Fibroblast of gingiva (primary cell): Measurements from ENCODE around the gene HRAS.
"Not testable (repeated sequence)": the region's sequence is repeated elsewhere in the genome, so short reads cannot be mapped to it uniquely, and the experiment has no call there.

Experiments used
- DNase-seq: peaks from one replicate; pipeline ENCODE4 v3.0.0-alpha.2; 2011; ENCODE audit warnings: low read depth

HRAS gene

GRCh38 chr11:535519-536454 lies at the start of gene HRAS:
HRAS (minus strand) TSS chr11:535576.
- peak; percentile 94 for DNase-seq

DNA sequence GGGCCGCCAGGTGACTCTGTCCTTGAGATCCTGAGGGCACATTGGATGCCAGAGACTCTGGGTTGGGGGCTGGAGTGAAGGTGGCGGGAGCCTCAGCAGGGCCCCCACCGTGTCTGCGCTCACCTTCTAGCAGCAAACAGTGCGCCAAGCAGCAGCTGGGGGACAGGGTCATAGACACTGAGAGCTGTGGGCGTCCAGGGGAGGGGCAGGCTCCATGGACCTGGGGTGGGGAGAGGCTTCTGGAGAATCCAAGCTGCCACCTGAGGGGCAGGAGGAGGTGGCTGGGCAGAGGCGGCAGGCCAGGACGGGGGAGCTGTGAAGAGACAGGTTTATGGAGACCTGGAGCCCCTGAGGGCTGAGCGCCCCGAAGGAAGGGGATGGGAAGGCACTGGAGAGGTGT lies 48.9 kb upstream of the HRAS start:
- no peak for DNase-seq

DNA sequence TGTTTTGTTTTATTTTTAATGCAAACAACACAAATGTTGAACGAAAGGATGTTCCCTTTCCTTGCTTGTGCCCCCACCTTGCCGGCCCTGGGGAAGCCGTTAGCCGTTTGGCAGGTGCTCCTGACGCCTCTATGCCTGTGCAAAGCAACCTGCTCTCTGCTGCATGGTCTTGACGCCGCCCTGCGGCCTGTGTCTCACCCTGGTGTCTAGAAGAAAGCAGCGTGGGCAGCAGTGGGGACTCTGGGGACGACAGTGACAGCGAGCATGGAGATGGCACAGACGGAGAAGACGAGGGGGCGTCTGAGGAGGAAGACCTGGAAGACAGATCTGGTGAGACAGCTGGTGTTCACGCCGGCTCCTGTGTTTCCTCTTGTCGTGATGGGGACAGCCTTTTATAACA lies 46.4 kb upstream of the HRAS start:
- DNase-seq, result no peak

- DNase-seq, result no peak
These were observed 46.0 kb upstream of the HRAS start for GRCh38 chr11:581342-581741.

- DNase-seq, result no peak
These were observed 44.6 kb upstream of the HRAS start for GRCh38 chr11:579830-580601.

- DNase-seq, result no peak
These were observed 43.1 kb upstream of the HRAS start for GRCh38 chr11:578276-579035.

GRCh38 chr11:577611-577894 lies 42.2 kb upstream of the HRAS start:
- DNase-seq, result no peak

- no peak for DNase-seq
These were observed 41.6 kb upstream of the HRAS start for GRCh38 chr11:576811-577610.

- peak; percentile 95 for DNase-seq
These were observed 40.8 kb upstream of the HRAS start, which contains the start of gene PHRF1 for GRCh38 chr11:575996-576768. PHRF1 (plus strand) TSS chr11:576470; CDS start chr11:581513, 5,043 bp downstream.

DNA sequence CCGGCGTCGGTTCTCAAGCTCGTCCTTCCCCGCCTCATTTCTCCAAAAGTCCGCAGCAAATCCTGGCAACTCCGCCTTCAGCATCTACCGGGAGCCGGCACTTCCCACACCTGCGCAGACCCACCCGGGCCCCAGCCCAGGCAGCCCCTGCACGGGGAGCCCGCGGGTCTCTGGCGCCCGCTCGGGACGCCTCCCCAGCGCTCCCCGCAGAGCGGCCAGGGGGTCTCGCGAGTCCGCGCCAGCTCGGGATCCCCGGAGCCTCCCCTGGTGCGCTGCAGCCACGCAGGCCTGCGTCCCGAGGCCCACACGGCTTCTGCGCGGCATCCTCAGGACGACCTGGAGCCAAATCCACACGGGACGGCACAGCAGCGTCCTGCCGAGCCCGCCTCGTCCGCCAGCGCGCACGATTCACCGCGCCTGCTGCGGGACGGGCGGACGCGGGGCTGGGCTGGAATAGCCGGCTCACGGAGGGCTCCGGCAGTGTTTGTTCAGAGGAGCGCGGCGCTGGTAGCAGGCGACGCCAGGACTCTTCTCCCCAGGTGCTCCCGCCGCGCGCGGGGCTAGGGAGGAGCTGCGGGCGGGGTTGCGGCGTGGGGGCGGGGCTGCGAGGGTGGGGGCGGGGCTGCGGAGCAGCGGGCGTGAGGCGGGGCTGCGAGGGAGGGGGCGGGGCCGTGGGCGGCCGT lies 40.1 kb upstream of the HRAS start:
- peak; percentile 21 for DNase-seq

DNA sequence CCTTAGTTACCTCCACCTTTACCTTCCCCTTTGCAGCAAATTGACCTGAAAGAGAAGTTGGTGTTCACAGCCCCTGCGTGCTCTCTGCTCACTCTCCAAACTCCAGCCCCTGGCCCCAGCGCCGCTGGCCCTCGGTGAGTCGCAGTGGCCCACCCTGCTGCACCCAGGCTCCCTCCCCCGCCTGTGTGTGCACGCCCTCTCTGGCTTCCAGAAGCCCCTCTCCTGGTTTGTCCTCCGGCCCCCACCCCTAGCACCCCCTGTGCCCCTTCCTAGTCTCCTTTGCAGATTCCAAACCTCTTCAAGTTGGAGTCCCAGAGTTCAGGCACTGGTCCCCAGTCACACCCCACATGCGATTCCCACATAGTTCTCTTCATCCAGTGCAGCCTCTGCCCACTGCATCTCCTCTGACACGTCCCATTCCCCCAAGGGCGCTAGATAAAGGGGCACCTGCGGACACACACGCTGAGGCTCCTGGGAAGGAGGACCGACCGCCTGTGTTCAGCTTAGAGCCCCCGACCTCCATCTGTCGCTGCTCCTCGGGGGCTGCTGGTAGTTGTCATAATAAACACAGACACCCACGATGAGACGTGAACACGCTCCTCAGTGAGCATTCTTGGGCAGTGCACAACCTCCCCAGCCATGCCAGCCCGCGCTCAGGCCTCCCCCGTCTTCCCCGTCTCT lies 39.4 kb upstream of the HRAS start:
- no peak for DNase-seq

DNA sequence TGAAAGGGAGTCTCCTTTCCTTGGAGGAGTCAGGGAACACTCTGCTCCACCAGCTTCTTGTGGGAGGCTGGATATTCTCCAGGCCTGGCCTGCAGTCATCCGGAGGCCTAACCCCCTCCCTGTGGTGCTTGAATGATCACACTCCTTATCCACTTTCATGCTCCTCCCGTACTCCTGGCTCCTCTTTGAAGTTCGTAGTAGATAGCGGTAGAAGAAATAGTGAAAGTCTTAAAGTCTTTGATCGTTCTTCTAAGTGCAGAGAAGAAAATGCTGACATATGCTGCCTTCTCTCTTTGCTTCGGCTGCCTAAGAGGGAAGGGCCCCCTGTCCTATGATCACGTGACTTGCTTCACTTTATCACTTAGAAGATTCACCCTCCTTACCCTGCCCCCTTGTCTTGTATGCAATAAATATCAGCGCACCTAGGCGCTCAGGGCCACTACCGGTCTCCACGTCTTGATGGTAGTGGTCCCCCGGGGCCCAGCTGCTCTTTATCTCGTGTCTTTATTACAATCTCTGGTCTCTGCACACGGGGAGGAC lies 38.7 kb upstream of the HRAS start:
- DNase-seq, result not testable (repeated sequence)

DNA sequence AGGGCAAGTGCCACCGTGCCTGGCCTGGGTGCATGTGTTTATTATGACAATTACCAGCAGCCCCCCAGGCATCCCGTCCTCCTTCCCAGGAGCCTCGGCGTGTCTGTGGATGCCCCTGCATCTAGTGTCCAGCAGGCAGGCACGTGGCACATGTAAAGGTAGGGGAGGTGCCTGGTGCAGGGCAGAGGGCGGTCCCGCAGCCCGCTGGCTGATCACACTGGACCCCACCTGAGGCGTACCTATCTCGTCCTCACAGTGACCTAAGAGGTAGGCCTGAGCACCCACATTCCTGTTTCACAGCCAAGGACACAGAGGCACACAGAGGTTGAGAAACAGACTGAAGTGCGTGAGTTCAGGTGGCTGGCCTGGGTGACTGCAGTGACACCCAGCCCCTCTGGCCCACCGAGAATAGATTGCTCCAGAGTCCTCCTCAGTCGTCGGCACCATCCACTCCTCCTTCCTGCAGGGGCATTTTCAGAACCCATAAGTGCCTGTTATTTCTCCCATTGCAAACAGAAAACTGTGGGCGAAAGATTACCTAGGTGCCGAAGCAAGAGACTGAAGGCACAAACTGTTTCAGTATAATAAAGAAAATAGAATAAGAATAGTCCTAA lies 37.9 kb upstream of the HRAS start:
- DNase-seq, result no peak

DNA sequence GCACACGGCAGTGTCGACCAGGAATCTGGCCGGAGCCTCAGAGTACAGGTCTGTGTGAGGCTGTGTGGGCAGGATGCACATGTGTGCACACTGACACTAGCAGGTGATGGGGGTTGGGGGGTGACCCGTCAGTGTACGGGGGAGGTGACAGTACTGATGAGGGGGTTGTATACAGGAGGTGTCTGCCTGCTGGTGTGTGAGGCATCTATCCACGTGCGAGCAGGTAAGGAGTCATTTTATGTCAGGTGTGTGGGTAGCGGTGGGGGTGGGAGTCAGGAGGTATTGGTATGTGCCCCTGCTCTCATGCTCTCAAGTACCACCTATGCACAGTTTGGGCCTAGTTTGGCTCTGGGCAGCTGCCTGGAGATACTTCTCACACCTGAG lies 36.4 kb upstream of the HRAS start:
- no peak for DNase-seq

- DNase-seq, result no peak
These were observed 33.9 kb upstream of the HRAS start for GRCh38 chr11:569158-569885.

DNA sequence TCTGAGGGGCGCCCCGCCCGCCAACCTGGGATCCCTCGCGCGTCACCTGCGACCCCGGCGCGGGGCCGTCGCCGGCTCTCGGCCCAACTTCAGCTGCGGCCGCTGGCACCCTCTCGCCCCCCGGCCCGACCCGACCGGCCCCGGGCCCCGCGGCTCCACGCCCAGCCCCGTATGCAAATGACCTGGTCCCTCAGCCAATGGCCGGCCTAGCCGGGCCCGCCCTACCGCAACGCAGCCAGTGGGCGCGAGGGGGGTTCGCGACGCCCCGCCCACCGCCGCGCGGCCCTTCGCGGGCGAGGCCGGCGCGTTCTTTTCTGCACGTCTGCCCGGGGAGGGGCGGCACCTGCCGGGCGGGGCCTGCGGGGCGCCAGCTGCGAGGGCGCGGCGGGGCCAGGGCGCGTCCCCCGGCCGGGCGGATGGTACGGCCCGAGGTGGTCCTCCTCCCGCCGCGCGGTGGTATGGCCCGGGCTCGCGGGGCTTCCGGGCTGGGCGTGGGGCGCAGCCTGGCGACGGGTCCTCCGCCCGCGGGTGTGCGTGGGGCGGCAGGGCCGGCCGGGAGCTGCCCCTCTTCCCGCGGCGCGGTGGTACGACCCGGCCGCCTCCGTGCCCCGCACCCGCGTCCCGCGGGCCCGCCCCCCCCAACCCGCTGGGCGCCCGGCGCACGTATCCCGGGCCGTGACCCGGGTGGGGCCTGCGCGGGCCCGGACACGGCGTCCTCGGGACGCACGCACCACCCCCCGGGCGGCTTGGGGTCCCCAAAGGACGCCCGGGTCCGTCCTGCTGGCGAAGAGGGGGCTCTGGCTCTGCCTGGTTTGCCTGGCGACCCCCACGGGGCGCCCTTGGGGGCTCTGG lies 33.2 kb upstream of the HRAS start:
- peak; percentile 89 for DNase-seq

DNA sequence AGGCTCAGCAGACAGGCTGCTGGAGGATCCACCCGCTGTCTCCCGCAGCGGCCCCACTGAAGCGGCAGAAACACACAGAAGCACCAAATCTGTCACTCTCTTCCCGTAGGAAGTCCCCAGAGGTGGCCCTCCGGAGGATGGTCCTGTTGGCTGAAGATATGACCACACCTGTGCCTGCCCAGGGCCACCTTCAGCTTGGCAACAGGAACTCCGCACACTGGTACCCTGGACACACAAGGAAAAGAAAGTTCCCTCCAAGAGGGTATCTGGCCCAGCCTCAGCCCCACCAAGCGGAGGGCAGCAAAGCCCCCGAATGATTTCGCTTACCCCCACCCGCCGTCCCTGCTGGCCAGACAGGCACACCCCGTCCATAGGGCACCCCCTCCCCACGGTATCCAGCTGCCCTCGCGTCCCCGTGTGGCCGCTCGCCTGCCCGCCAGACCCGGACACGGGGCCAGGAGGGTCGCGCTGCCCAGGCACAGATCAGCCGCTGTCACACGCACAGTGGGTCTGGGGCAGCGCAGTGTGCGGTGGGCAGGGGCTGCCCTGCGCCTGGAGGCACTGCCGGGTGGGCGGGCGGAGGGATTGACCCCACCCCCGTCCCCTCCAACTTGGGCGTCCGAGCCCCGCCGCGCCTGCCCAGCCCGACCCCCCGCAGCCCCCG lies 32.4 kb upstream of the HRAS start:
- DNase-seq, result no peak
